ENCODE results near the gene NPIPB2.

GRCh38 chr16:11901091-11901490 lies 40.8 kb downstream of the NPIPB2 start:
- TF ChIP-seq CTCF (IDR thresholded peaks at IDR 0.05) (no peak), POLR2A (IDR thresholded peaks at IDR 0.05) (no peak)

Data from right lobe of liver (tissue), 4 donors.